GM12875 (cell line): ENCODE measurements around the gene TRAF1.
"Not testable (repeated sequence)": the region's sequence is repeated elsewhere in the genome, so short reads cannot be mapped to it uniquely, and the experiment has no call there.

Source experiments
- H3K4me3 ChIP-seq: one replicate; pipeline ENCODE4 v1.5.1; 2011; ENCODE audit warnings: low read depth, low read length, control low read depth
- TF ChIP-seq, protein P1 (sequence below): IDR thresholded peaks from 2 replicates; pipeline ENCODE4 v1.5.1; 2011; ENCODE audit warnings: low read depth, mild to moderate bottlenecking, control low read depth, inconsistent platforms, low read length, moderate library complexity, borderline replicate concordance; ENCODE audit not compliant: insufficient read depth

The TRAF1 gene, protein sequence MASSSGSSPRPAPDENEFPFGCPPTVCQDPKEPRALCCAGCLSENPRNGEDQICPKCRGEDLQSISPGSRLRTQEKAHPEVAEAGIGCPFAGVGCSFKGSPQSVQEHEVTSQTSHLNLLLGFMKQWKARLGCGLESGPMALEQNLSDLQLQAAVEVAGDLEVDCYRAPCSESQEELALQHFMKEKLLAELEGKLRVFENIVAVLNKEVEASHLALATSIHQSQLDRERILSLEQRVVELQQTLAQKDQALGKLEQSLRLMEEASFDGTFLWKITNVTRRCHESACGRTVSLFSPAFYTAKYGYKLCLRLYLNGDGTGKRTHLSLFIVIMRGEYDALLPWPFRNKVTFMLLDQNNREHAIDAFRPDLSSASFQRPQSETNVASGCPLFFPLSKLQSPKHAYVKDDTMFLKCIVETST

DNA sequence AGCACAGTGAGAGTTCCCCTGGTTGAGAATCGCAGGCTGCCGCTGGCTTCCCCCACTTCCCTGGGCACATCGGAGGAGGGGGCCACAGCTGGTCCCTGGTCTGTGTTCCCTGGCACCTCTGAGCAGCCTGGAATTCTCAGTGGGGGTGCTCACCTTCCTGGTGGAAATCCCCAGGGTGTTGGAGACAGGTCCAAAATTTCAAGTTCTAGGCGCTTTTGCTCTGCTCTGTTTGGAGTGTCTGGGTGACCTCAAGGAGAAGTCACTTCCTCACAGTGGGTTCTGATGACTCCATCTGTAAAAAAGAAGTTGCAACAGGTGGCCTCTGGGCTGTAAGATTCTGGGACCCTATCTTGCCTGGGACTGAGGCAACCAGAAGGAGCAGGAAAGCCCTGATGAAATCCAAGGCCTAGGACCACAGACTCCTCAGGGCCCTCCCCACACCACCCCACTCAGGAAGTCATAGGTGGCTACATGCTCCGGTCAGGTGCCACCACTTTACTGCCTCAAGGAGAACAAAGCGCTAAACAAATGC, at the start of gene TRAF1:
Gene TRAF1 (minus strand): TSS at position 400 of the 532 bp plus-strand sequence. CDS start 721 bp downstream, outside the sequence.
- peak within 1 kb of the TSS; percentile 81 for H3K4me3 ChIP-seq
- TF ChIP-seq, protein P1, sequence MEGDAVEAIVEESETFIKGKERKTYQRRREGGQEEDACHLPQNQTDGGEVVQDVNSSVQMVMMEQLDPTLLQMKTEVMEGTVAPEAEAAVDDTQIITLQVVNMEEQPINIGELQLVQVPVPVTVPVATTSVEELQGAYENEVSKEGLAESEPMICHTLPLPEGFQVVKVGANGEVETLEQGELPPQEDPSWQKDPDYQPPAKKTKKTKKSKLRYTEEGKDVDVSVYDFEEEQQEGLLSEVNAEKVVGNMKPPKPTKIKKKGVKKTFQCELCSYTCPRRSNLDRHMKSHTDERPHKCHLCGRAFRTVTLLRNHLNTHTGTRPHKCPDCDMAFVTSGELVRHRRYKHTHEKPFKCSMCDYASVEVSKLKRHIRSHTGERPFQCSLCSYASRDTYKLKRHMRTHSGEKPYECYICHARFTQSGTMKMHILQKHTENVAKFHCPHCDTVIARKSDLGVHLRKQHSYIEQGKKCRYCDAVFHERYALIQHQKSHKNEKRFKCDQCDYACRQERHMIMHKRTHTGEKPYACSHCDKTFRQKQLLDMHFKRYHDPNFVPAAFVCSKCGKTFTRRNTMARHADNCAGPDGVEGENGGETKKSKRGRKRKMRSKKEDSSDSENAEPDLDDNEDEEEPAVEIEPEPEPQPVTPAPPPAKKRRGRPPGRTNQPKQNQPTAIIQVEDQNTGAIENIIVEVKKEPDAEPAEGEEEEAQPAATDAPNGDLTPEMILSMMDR, result no peak

DNA sequence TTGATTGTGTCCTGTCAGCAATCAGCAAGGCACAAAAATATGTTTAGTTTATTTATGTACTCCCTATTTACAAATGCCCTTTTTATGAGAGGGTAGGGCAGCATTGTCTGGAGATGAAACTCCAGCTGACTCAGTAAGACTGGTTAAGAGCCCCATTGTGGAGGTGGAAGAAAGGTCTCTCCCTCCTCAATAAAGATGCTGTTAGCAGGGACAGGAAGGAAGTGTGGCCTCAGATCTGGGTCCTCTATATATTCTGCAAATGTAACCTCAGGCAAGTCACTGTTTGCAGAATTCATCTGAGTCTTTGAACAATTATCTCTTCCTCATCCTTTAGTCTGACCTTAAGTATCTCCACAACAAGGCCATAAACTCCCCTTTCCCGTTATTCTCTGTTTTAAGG, 48.3 kb upstream of the TRAF1 start:
- TF ChIP-seq, protein P1, result no peak
- H3K4me3 ChIP-seq, result no peak overlapping the region

DNA sequence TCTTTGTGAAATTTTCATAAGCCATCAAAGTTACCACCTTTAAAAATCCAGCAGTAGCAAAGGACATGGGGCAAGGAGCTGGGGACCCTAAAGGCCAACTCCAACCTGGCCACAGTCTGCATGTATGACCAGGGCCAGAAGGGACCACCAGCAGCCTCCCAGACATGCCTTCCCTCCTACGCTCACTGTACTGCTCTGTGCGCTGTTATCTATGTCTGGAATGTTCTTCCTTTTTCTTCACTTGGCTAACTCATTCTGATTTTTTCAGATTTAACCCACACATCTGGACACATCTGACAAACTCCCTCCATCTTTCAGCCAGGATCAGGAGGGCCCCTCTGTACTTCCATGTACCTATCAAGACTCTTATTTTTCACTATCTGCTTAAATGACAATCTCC, 47.6 kb upstream of the TRAF1 start:
- TF ChIP-seq, protein P1, result no peak
- no peak overlapping the region for H3K4me3 ChIP-seq

DNA sequence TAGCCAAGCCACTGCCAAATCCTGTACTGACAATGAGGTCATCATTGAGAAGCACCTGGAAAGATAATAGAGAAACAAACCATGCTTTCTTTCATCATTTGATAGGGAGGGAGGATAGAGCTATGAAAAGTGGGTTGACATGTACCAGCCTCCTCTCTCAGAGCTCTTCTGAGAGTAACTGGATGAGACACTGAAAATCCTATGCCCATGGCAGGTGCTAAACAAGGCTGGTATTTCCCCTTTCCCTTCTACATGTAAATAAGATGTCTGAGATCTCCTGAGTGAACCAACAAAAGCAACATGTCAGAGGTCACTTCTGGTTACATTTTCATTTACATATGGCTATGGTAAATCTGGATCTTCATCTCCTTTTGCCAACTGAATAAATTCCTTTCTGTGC, 45.3 kb upstream of the TRAF1 start:
- no peak overlapping the region for H3K4me3 ChIP-seq
- TF ChIP-seq, protein P1, result no peak

DNA sequence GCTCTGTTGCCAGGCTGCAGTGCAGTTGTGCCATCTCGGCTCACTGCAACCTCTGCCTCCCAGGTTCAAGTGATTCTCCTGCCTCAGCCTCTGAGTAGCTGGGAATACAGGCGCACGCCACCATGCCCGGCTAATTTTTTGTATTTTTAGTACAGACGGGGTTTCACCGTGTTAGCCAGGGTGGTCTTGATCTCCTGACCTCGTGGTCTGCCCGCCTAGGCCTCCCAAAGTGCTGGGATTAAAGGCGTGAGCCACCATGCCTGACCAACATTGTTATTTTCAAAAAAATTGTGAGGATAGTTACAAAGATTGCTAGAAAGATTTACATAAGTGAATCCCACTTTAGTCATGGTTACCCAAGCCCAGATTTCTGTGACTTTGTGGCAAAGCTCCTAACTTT, 44.9 kb upstream of the TRAF1 start:
- not testable (repeated sequence) for H3K4me3 ChIP-seq

DNA sequence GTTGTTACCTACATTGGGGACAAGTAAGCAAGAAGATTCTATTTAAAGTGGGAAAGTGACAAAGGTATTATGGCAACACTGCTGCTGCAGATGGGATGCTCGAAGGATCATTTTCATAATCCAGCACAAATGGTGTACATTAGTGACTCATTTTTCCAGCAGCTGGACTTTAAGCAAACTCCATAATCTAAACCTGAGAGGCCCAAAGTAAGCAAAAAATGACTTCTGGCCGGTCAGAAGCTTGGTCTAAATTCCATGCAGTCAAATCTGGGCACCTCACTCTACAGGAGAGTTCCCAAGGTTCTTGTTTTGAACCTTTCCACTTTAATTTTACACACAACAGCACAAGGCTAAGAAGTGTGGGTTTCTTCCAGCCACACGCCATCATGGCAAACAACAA, 43.6 kb upstream of the TRAF1 start:
- TF ChIP-seq, protein P1, result no peak
- no peak overlapping the region for H3K4me3 ChIP-seq

DNA sequence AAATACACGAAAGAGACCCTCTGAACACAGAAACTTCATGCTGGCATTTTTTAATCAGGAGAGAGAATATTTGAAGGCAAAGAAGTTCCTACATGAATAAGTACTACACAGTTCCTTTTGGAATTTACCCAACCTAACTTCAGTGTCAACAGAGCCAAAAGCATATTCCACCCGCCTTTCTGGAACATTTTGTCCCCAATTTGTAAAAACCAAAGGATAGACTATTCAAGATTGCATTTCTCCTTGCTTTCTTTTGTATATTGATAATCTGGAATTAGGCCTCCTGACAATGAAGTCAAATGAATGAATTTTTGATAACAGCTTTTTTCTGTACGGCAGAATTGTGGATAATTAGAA, 39.4 kb upstream of the TRAF1 start:
- H3K4me3 ChIP-seq, result no peak overlapping the region
- TF ChIP-seq, protein P1, result no peak
